Measurements from ENCODE around the gene ZNF550. TPM values are rescaled to one million over a fixed set of nuclear protein-coding genes. Genes with fewer than 3 reads are reported as not detected.

The ZNF550 gene
- total and polyA plus RNA-seq, 2 of the 13 experiments (the other 11 are each of a cell fraction or from before 2014, with no cell fraction given), result 8.6 to 9.1 TPM

DNA sequence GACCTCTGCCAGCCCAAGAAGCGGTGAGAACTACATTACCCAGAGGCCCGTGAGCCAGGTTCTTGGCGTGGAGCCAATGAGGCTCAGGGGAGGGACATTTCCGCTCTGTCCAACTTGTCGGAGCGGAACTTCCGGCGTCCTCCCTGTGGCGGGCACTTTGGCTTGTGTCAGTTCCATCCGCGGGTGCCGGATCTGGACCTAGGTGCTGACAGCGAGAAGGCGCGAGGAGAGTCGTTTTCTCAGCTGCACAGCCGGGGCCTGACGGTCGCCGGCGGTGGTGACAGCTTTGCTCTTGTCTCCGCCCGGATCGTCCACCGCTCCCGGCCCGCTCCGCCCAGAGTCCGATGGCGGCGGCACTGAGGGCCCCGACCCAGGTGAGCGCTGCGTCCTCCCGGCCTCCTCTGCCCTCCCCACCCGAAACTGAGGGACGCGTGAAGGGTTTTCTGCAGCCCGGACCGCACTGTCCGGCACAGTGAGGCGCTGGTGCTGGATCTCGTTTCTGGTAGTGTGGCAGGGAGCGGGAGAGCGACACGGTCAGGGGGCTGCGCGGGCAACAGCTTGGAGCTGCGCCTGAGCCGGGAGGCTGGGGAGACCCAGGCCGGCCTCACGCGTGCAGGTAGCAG, 40.2 kb upstream of the ZNF550 start, which contains the start of gene ZNF530 (continued):
- TF ChIP-seq, protein P1, sequence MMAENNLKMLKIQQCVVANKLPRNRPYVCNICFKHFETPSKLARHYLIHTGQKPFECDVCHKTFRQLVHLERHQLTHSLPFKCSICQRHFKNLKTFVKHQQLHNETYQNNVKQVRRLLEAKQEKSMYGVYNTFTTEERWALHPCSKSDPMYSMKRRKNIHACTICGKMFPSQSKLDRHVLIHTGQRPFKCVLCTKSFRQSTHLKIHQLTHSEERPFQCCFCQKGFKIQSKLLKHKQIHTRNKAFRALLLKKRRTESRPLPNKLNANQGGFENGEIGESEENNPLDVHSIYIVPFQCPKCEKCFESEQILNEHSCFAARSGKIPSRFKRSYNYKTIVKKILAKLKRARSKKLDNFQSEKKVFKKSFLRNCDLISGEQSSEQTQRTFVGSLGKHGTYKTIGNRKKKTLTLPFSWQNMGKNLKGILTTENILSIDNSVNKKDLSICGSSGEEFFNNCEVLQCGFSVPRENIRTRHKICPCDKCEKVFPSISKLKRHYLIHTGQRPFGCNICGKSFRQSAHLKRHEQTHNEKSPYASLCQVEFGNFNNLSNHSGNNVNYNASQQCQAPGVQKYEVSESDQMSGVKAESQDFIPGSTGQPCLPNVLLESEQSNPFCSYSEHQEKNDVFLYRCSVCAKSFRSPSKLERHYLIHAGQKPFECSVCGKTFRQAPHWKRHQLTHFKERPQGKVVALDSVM (CRISPR knock-in tag; IDR thresholded peaks at IDR 0.05), result no peak
- TF ChIP-seq HCFC1 (IDR thresholded peaks at IDR 0.05; ENCODE audit: low read depth, low read length) (peak; percentile 93), ZNF652 (CRISPR knock-in tag; IDR thresholded peaks at IDR 0.05; ENCODE audit: borderline replicate concordance, low read depth) (no peak), TARDBP (CRISPR knock-in tag; IDR thresholded peaks at IDR 0.05) (peak; percentile 82), ZMAT3 (CRISPR knock-in tag; conservative IDR thresholded peaks at IDR 0.05) (0 out of 2 replicates have a peak, but pooled peaks have one; percentile 42), BCL6 (CRISPR knock-in tag; IDR thresholded peaks at IDR 0.05) (no peak), LCORL (IDR thresholded peaks at IDR 0.05) (peak; percentile 90), LCORL (CRISPR knock-in tag; IDR thresholded peaks at IDR 0.05) (no peak), MAF1 (CRISPR knock-in tag; IDR thresholded peaks at IDR 0.05; ENCODE audit: borderline replicate concordance) (no peak), ZNF775 (CRISPR knock-in tag; IDR thresholded peaks at IDR 0.05; ENCODE audit: borderline replicate concordance) (no peak), ZSCAN31 (CRISPR knock-in tag; IDR thresholded peaks at IDR 0.05; ENCODE audit: low read depth) (0 out of 2 replicates have a peak, but pooled peaks have one; percentile 56), STAG1 (CRISPR knock-in tag; IDR thresholded peaks at IDR 0.05) (no peak), ZNF224 (CRISPR knock-in tag; IDR thresholded peaks at IDR 0.05) (no peak), NCOA5 (CRISPR knock-in tag; IDR thresholded peaks at IDR 0.05) (no peak), TBL1XR1 (IDR thresholded peaks at IDR 0.05; ENCODE audit: borderline replicate concordance, low read length, partially characterized antibody) (no peak)
- TF ChIP-seq, protein P2, sequence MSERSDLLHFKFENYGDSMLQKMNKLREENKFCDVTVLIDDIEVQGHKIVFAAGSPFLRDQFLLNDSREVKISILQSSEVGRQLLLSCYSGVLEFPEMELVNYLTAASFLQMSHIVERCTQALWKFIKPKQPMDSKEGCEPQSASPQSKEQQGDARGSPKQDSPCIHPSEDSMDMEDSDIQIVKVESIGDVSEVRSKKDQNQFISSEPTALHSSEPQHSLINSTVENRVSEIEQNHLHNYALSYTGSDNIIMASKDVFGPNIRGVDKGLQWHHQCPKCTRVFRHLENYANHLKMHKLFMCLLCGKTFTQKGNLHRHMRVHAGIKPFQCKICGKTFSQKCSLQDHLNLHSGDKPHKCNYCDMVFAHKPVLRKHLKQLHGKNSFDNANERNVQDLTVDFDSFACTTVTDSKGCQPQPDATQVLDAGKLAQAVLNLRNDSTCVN (CRISPR knock-in tag; IDR thresholded peaks at IDR 0.05; ENCODE audit: borderline replicate concordance), result no peak
- TF ChIP-seq, protein P3, sequence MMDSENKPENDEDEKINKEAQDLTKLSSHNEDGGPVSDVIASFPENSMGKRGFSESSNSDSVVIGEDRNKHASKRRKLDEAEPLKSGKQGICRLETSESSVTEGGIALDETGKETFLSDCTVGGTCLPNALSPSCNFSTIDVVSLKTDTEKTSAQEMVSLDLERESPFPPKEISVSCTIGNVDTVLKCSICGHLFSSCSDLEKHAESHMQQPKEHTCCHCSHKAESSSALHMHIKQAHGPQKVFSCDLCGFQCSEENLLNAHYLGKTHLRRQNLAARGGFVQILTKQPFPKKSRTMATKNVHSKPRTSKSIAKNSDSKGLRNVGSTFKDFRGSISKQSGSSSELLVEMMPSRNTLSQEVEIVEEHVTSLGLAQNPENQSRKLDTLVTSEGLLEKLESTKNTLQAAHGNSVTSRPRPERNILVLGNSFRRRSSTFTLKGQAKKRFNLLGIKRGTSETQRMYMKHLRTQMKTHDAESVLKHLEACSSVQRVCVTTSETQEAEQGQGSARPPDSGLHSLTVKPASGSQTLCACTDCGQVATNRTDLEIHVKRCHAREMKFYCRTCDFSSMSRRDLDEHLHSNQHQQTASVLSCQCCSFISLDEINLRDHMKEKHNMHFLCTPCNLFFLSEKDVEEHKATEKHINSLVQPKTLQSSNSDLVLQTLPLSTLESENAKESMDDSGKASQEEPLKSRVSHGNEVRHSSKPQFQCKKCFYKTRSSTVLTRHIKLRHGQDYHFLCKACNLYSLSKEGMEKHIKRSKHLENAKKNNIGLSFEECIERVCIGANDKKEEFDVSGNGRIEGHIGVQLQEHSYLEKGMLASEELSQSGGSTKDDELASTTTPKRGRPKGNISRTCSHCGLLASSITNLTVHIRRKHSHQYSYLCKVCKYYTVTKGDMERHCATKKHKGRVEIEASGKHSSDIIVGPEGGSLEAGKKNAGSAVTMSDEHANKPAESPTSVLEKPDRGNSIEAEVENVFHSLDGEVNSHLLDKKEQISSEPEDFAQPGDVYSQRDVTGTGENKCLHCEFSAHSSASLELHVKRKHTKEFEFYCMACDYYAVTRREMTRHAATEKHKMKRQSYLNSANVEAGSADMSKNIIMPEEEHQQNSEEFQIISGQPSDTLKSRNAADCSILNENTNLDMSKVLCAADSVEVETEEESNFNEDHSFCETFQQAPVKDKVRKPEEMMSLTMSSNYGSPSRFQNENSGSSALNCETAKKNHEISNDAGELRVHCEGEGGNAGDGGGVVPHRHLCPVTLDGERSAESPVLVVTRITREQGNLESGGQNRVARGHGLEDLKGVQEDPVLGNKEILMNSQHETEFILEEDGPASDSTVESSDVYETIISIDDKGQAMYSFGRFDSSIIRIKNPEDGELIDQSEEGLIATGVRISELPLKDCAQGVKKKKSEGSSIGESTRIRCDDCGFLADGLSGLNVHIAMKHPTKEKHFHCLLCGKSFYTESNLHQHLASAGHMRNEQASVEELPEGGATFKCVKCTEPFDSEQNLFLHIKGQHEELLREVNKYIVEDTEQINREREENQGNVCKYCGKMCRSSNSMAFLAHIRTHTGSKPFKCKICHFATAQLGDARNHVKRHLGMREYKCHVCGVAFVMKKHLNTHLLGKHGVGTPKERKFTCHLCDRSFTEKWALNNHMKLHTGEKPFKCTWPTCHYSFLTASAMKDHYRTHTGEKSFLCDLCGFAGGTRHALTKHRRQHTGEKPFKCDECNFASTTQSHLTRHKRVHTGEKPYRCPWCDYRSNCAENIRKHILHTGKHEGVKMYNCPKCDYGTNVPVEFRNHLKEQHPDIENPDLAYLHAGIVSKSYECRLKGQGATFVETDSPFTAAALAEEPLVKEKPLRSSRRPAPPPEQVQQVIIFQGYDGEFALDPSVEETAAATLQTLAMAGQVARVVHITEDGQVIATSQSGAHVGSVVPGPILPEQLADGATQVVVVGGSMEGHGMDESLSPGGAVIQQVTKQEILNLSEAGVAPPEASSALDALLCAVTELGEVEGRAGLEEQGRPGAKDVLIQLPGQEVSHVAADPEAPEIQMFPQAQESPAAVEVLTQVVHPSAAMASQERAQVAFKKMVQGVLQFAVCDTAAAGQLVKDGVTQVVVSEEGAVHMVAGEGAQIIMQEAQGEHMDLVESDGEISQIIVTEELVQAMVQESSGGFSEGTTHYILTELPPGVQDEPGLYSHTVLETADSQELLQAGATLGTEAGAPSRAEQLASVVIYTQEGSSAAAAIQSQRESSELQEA (CRISPR knock-in tag; IDR thresholded peaks at IDR 0.05; ENCODE audit: not compliant biosample characterization), result peak; percentile 76
- TF ChIP-seq, protein P4, sequence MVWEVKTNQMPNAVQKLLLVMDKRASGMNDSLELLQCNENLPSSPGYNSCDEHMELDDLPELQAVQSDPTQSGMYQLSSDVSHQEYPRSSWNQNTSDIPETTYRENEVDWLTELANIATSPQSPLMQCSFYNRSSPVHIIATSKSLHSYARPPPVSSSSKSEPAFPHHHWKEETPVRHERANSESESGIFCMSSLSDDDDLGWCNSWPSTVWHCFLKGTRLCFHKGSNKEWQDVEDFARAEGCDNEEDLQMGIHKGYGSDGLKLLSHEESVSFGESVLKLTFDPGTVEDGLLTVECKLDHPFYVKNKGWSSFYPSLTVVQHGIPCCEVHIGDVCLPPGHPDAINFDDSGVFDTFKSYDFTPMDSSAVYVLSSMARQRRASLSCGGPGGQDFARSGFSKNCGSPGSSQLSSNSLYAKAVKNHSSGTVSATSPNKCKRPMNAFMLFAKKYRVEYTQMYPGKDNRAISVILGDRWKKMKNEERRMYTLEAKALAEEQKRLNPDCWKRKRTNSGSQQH (CRISPR knock-in tag; IDR thresholded peaks at IDR 0.05; ENCODE audit: low read depth), result peak; percentile 88; the same call in 1 of the 2 replicates

Data from HepG2 (cell line).